Endodermal cell (in vitro differentiated cells): ENCODE results near the gene KASH5. TPM values are rescaled to one million over a fixed set of nuclear protein-coding genes. Genes with fewer than 3 reads are reported as not detected.

ENCODE experiments used
- DNase-seq: peaks from one replicate; pipeline ENCODE4 v3.0.0-alpha.2; 2017
- H3K27ac ChIP-seq: 2 replicates; pipeline ENCODE4 v1.5.1; 2013; ENCODE audit warnings: mild to moderate bottlenecking, low read depth, low read length, moderate library complexity
- H3K27me3 ChIP-seq: 2 replicates; pipeline ENCODE4 v1.6.1; 2013; ENCODE audit warnings: mild to moderate bottlenecking, low read length, moderate library complexity; ENCODE audit not compliant: insufficient read depth, control insufficient read depth, poor library complexity, severe bottlenecking
- H3K36me3 ChIP-seq: 2 replicates; pipeline ENCODE4 v1.7.0; 2013; ENCODE audit warnings: mild to moderate bottlenecking, low read length, moderate library complexity; ENCODE audit not compliant: control insufficient read depth, insufficient read depth
- H3K4me1 ChIP-seq: one replicate; pipeline ENCODE4 v1.7.0; 2013; ENCODE audit warnings: low read length; ENCODE audit not compliant: control insufficient read depth, insufficient read depth
- H3K4me3 ChIP-seq: 2 replicates; pipeline ENCODE4 v1.5.1; 2013; ENCODE audit warnings: mild to moderate bottlenecking, low read length, moderate library complexity
- H3K9ac ChIP-seq: 2 replicates; pipeline ENCODE4 v1.6.1; 2013; ENCODE audit warnings: mild to moderate bottlenecking, low read length, moderate library complexity; ENCODE audit not compliant: poor library complexity, severe bottlenecking; ENCODE audit errors: extremely low read depth
- H3K9me3 ChIP-seq: 2 replicates; pipeline ENCODE4 v1.6.1; 2013; ENCODE audit warnings: mild to moderate bottlenecking, low read length, moderate library complexity; ENCODE audit not compliant: control insufficient read depth
- H3K27ac Mint-ChIP-seq: 2 replicates; pipeline ENCODE4 v1.8.0; 2020; ENCODE audit warnings: mixed read lengths
- H3K27me3 Mint-ChIP-seq: 2 replicates; pipeline ENCODE4 v1.8.0; 2021; ENCODE audit warnings: mild to moderate bottlenecking, mixed read lengths; ENCODE audit not compliant: insufficient read depth
- H3K36me3 Mint-ChIP-seq: 2 replicates; pipeline ENCODE4 v1.8.0; 2020; ENCODE audit warnings: low read depth, mixed read lengths
- H3K4me1 Mint-ChIP-seq: 2 replicates; pipeline ENCODE4 v1.8.0; 2020; ENCODE audit warnings: mixed read lengths
- H3K4me3 Mint-ChIP-seq: 2 replicates; pipeline ENCODE4 v1.8.0; 2020; ENCODE audit warnings: mild to moderate bottlenecking, moderate library complexity, mixed read lengths
- H3K9me3 Mint-ChIP-seq: 2 replicates; pipeline ENCODE4 v1.8.0; 2020; ENCODE audit warnings: mild to moderate bottlenecking, mixed read lengths
- WGBS, 2 experiments: methylation state at CpG; one replicate each; pipeline versions ENCODE4 v1.1.5 to v1.1.7; 2013; ENCODE audit warnings: missing lambda C conversion rate in 2 of 2, mixed read lengths in 1 of 2; ENCODE audit not compliant: insufficient coverage in 1 of 2, insufficient read length in 1 of 2; 5-methylcytosine and 5-hydroxymethylcytosine counted together
- total RNA-seq, 2 donors: library from RNA; stranded (reverse); fragmentation: NEBNext Ultra II Directional in 1 of 2; extraction: Animal tissue kit (Norgen Biotek cat#: 25700) in 1 of 2; gene quantifications; 2 replicates in 1 of 2; 3 replicates in 1 of 2; pipeline ENCODE4 v1.2.1, GENCODE V29; 2021
- TF ChIP-seq, protein P1 (sequence below): fragments of 200-600 bp; sonication (generic); conservative IDR thresholded peaks from 2 replicates; pipeline ENCODE4 v1.5.0; 2021; ENCODE audit warnings: antibody characterized with exemption, mild to moderate bottlenecking

KASH5 gene
- total RNA-seq, 2 donors from 2014 or later, result 0.13 TPM; not detected in 1

DNA sequence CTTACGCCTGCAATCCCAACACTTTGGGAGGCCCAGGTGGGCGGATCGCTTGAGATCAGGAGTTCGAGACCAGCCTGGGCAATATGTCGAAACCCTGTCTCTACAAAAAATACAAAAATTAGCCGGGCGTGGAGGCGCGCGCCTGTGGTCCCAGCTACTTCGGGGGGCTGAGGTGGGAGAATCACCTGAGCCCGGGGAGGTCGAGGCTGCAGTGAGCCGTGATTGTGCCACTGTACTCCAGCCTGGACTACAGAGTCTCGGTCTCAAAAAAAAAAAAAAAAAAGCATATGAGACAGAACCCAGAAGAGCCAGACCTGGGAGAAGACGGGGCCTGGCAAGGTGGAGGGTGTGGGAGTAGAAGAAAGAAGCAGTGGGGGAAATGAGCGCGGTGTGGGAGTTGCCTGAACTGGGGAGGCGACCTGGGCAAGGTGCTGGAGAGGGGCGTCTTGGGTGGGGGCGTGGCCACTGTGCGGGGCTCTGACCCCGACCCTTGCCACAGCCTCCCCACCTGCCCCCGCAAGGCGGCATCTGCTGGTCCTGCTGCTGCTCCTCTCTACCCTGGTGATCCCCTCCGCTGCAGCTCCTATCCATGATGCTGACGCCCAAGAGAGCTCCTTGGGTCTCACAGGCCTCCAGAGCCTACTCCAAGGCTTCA, 23.8 kb upstream of the KASH5 start:
- peak overlapping the region; percentile 68 for H3K4me3 ChIP-seq
- peaks cover 7% of the 10 kb centered on the region for H3K9me3 Mint-ChIP-seq
- peaks cover 3% of the 10 kb centered on the region for H3K27me3 Mint-ChIP-seq
- WGBS, 2 experiments, result 77 to 84% methylated on average over 16 to 27 of the region's 27 CpGs
- H3K4me1 Mint-ChIP-seq, result peaks cover 4% of the 10 kb centered on the region
- no peak overlapping the region for H3K9ac ChIP-seq
- no peak overlapping the region for H3K27ac ChIP-seq
- H3K27ac Mint-ChIP-seq, result no peak overlapping the region
- H3K27me3 ChIP-seq, result no peaks in the 10 kb centered on the region
- H3K36me3 ChIP-seq, result peaks cover 5% of the 10 kb centered on the region
- H3K4me1 ChIP-seq, result no peaks in the 10 kb centered on the region
- DNase-seq, result no peak
- TF ChIP-seq, protein P1, sequence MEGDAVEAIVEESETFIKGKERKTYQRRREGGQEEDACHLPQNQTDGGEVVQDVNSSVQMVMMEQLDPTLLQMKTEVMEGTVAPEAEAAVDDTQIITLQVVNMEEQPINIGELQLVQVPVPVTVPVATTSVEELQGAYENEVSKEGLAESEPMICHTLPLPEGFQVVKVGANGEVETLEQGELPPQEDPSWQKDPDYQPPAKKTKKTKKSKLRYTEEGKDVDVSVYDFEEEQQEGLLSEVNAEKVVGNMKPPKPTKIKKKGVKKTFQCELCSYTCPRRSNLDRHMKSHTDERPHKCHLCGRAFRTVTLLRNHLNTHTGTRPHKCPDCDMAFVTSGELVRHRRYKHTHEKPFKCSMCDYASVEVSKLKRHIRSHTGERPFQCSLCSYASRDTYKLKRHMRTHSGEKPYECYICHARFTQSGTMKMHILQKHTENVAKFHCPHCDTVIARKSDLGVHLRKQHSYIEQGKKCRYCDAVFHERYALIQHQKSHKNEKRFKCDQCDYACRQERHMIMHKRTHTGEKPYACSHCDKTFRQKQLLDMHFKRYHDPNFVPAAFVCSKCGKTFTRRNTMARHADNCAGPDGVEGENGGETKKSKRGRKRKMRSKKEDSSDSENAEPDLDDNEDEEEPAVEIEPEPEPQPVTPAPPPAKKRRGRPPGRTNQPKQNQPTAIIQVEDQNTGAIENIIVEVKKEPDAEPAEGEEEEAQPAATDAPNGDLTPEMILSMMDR, result no peak
- H3K4me3 Mint-ChIP-seq, result no peak overlapping the region
- H3K36me3 Mint-ChIP-seq, result peaks cover 11% of the 10 kb centered on the region
- peaks cover 7% of the 10 kb centered on the region for H3K9me3 ChIP-seq

DNA sequence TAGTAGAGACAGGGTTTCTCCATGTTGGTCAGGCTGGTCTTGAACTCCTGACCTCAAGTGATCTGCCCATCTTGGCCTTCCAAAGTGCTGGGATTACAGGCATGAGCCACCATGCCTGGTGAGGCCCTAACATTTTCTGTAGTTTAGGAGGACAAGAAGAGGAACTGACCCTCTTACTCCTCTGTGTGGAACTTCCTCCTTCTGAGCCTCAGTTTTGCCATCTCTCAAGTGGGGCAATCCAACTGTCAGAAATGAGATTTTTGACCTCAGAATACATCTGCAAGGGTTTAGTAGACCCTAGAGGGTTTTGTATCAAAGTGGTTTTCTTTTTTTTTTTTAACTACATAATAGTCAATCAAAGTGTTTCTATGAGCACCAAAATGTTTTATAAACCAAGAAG, 21.9 kb upstream of the KASH5 start:
- H3K4me1 Mint-ChIP-seq, result no peaks in the 10 kb centered on the region
- no peak for DNase-seq

DNA sequence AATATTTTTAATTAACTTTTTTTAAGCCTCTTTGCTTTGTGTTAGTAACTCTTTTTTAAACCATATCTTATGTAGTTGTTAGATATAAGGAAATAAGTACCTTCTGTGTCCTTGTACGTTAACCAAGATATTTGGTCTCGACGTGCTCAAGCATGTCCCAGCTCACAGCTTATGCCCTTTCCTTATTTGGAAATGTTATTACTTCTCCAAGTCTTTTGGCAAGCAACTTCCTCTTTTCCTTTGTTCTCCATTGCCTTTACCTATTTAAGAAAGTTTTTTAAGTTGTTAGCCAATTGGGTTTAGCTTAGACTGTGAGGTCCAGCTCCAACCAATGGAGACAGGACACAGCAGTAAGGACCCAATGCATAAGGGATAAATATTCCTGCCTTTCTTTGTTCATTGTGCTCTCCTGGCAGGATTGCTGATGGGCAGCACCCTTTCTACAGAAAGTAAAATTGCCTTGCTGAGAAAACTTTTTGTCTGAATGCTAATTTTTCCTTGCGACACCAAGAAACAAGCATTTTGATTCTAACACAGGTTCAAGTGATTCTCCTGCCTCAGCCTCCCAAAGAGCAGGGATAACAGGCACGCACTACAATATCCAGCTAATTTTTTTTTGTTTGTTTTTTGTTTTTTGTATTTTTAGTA, 19.2 kb upstream of the KASH5 start:
- Histone ChIP-seq H3K4me1 (no peaks in the 10 kb centered on the region), H3K9me3 (peaks cover 18% of the 10 kb centered on the region), H3K9ac (no peak overlapping the region), H3K27me3 (no peaks in the 10 kb centered on the region), H3K4me3 (no peak overlapping the region), H3K36me3 (no peaks in the 10 kb centered on the region), H3K27ac (no peak overlapping the region)
- Mint-ChIP-seq H3K27me3 (peaks cover 19% of the 10 kb centered on the region), H3K36me3 (no peaks in the 10 kb centered on the region), H3K9me3 (peaks cover 20% of the 10 kb centered on the region), H3K4me3 (no peak overlapping the region), H3K27ac (no peak overlapping the region), H3K4me1 (no peaks in the 10 kb centered on the region)
- TF ChIP-seq, protein P1, result no peak
- 80 to 82% methylated on average over 5 of the region's 5 CpGs for WGBS, 2 experiments
- DNase-seq, result no peak

More for the DNA sequence above, 21.9 kb upstream of the KASH5 start:
- Histone ChIP-seq H3K9me3 (peaks cover 18% of the 10 kb centered on the region), H3K9ac (no peak overlapping the region), H3K27me3 (no peaks in the 10 kb centered on the region), H3K36me3 (no peaks in the 10 kb centered on the region), H3K27ac (no peak overlapping the region), H3K4me1 (no peaks in the 10 kb centered on the region), H3K4me3 (no peak overlapping the region)
- TF ChIP-seq, protein P1, result no peak
- Mint-ChIP-seq H3K27ac (no peak overlapping the region), H3K36me3 (no peaks in the 10 kb centered on the region), H3K9me3 (peaks cover 20% of the 10 kb centered on the region), H3K4me3 (no peak overlapping the region), H3K27me3 (peaks cover 15% of the 10 kb centered on the region)
